ENCODE data around the gene C16orf54. TPM values are rescaled to one million over a fixed set of nuclear protein-coding genes. Genes with fewer than 3 reads are reported as not detected.
"Not testable (repeated sequence)": the region's sequence is repeated elsewhere in the genome, so short reads cannot be mapped to it uniquely, and the experiment has no call there.

C16orf54 gene
- total and polyA plus RNA-seq, 9 donors = 0.15 to 0.35 (median 0.25) TPM

- no peak overlapping the region for H3K4me3 ChIP-seq (ENCODE audit: low read length)
- no peaks in the 10 kb centered on the region for H3K4me1 ChIP-seq (ENCODE audit: control insufficient read depth, insufficient read depth, low read length)
- H3K9me3 ChIP-seq (replicated peaks; ENCODE audit: control insufficient read depth, low read depth, low read length) = no peaks in the 10 kb centered on the region
- no peak for DNase-seq
- no peak overlapping the region for H3K27ac ChIP-seq (ENCODE audit: low read length)
- H3K36me3 ChIP-seq (ENCODE audit: control insufficient read depth, insufficient read depth, low read length) = no peaks in the 10 kb centered on the region
- 80% methylated on average over 1 of the region's 2 CpGs for WGBS (ENCODE audit: insufficient coverage)
- no peaks in the 10 kb centered on the region for H3K27me3 ChIP-seq (ENCODE audit: control insufficient read depth, insufficient read depth, low read length)
Measured at GRCh38 chr16:29769507-29769906, 23.7 kb upstream of the C16orf54 start.

- Histone ChIP-seq H3K27me3 (ENCODE audit: control insufficient read depth, insufficient read depth, low read length) (peaks cover 3% of the 10 kb centered on the region), H3K4me3 (ENCODE audit: low read length) (no peak overlapping the region), H3K9me3 (replicated peaks; ENCODE audit: control insufficient read depth, low read depth, low read length) (no peaks in the 10 kb centered on the region), H3K36me3 (ENCODE audit: control insufficient read depth, insufficient read depth, low read length) (no peaks in the 10 kb centered on the region), H3K4me1 (ENCODE audit: control insufficient read depth, insufficient read depth, low read length) (no peaks in the 10 kb centered on the region), H3K27ac (ENCODE audit: low read length) (no peak overlapping the region)
- WGBS (ENCODE audit: insufficient coverage) = 97% methylated on average over 2 of the region's 3 CpGs
- no peak for DNase-seq
Measured at GRCh38 chr16:29767062-29767461, 21.3 kb upstream of the C16orf54 start.

DNA sequence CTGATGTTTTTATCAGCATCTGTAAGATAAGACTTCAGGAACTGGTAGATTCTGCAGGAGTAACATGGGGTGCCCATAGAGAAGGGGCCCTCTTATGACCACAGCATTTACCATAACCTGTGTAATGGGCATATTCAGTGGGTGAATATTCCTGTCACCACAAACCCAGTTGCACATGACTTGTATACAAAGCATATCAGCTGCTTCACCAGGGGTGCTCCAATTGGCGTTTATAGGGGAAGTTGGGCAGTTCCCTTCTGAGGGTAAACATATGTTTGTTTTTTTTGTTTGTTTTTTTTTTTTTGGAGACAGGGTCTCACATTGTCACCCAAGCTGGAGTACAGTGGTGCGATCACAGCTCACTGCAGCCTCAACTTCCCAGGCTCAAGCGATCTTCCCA, 20.8 kb upstream of the C16orf54 start:
- no peak for DNase-seq
- Histone ChIP-seq H3K36me3 (ENCODE audit: control insufficient read depth, insufficient read depth, low read length) (no peaks in the 10 kb centered on the region), H3K4me1 (ENCODE audit: control insufficient read depth, insufficient read depth, low read length) (no peaks in the 10 kb centered on the region), H3K27me3 (ENCODE audit: control insufficient read depth, insufficient read depth, low read length) (peaks cover 3% of the 10 kb centered on the region), H3K4me3 (ENCODE audit: low read length) (no peak overlapping the region), H3K9me3 (replicated peaks; ENCODE audit: control insufficient read depth, low read depth, low read length) (no peaks in the 10 kb centered on the region), H3K27ac (ENCODE audit: low read length) (no peak overlapping the region)
- no CpG with 5 or more reads among the region's 3 CpGs for WGBS (ENCODE audit: insufficient coverage)

DNA sequence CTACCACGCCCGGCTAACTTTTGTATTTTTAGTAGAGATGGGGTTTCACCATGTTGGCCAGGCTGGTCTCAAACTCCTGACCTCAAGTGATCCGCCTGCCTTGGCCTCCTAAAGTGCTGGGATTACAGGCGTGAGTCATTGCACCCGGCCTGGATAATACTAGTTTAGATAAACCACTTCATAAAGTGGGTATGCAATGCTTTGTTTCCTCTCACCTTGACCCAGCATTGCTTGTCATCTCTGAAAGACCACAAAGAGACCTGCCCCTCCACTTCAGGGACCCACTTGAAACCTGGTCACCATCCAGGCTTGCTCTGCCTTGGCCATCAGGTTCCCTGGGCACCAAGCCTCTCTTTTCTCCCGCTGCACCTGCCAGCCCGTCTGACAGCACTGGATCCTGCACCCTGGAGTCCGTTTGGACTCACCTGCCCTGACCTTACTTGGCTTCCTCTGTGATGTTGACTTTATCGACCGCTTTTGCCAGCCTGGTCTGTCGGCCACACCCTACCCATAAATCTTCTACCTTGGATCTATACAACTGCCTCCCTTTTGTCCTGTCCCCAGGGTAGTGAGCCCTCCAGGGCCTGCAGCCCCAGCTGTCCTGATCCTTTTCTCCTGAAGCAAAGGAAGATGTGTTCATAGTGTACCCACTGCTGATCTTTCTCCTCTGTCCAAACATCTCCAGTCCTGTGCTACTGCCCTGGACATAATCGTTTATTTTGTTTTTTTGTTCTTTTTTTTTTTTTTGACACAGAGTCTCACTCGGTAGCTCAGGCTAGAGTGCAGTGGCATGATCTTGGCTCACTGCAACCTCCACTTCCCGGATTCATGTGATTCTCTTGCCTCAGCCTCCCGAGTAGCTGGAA, 19.6 kb upstream of the C16orf54 start:
- Histone ChIP-seq H3K9me3 (replicated peaks; ENCODE audit: control insufficient read depth, low read depth, low read length) (no peaks in the 10 kb centered on the region), H3K4me3 (ENCODE audit: low read length) (no peak overlapping the region), H3K4me1 (ENCODE audit: control insufficient read depth, insufficient read depth, low read length) (no peaks in the 10 kb centered on the region), H3K27ac (ENCODE audit: low read length) (no peak overlapping the region), H3K36me3 (ENCODE audit: control insufficient read depth, insufficient read depth, low read length) (no peaks in the 10 kb centered on the region), H3K27me3 (ENCODE audit: control insufficient read depth, insufficient read depth, low read length) (peaks cover 3% of the 10 kb centered on the region)
- DNase-seq = no peak
- 82% methylated on average over 9 of the region's 15 CpGs for WGBS (ENCODE audit: insufficient coverage)

DNA sequence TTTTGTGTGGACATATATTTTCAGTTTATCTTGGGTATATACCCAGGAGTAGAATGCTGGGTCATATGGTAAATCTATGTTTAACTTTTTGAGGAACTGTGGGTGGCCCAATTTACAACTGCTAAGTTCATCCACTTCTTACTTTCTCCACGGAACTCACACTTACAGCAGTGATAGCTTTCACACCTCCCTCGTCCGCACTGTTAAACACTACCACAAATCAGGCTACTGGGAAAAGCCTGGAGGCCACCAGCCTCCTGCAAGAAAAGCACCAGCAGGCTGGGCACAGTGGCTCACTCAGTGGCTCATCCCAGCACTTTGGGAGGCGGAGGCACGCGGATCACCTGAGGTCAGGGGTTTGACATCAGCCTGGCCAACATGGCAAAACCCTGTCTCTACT, 17.5 kb upstream of the C16orf54 start:
- Histone ChIP-seq H3K4me1 (ENCODE audit: control insufficient read depth, insufficient read depth, low read length) (no peaks in the 10 kb centered on the region), H3K4me3 (ENCODE audit: low read length) (no peak overlapping the region), H3K9me3 (replicated peaks; ENCODE audit: control insufficient read depth, low read depth, low read length) (no peaks in the 10 kb centered on the region), H3K27me3 (ENCODE audit: control insufficient read depth, insufficient read depth, low read length) (peaks cover 3% of the 10 kb centered on the region), H3K27ac (ENCODE audit: low read length) (no peak overlapping the region), H3K36me3 (ENCODE audit: control insufficient read depth, insufficient read depth, low read length) (no peaks in the 10 kb centered on the region)
- no peak for DNase-seq
- WGBS (ENCODE audit: insufficient coverage) = 30% methylated on average over 3 of the region's 6 CpGs

DNA sequence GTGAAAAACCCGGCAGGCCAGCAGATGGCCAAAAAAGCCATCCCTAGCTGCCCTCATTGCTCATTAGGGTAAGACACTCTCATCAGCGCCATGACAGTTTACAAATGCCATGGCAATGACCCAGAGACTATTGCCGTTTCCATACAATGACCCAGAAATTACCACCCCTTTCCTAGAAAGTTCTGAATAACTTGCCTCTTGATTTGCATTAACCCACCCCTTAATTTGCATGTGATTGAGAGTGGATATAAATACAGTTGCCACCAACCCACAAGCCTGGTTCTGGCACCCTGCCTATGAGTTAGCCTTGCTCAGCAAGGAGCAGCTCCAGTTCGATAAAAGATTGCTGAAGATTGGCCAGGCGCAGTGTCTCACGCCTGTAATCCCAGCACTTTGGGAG, 16.1 kb upstream of the C16orf54 start:
- Histone ChIP-seq H3K4me1 (ENCODE audit: control insufficient read depth, insufficient read depth, low read length) (no peaks in the 10 kb centered on the region), H3K27ac (ENCODE audit: low read length) (no peak overlapping the region), H3K4me3 (ENCODE audit: low read length) (no peak overlapping the region), H3K36me3 (ENCODE audit: control insufficient read depth, insufficient read depth, low read length) (no peaks in the 10 kb centered on the region), H3K27me3 (ENCODE audit: control insufficient read depth, insufficient read depth, low read length) (peaks cover 3% of the 10 kb centered on the region), H3K9me3 (replicated peaks; ENCODE audit: control insufficient read depth, low read depth, low read length) (no peaks in the 10 kb centered on the region)
- DNase-seq = no peak
- WGBS (ENCODE audit: insufficient coverage) = 67% methylated on average over 1 of the region's 6 CpGs

DNA sequence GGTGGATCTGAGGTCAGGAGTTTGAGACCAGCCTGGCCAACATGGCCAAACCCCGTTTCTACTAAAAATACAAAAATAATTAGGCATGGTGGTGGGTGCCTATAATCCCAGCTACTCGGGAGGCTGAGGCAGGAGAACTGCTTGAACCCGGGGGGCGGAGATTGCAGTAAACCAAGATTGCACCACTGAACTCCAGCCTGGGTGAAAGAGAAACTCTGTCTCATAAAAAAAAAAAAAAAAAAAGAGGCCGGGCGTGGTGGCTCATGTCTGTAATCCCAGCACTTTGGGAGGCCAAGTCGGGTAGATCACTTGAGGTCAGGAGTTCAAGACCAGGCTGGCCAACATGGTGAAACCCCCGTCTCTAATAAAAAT, 15.5 kb upstream of the C16orf54 start:
- not testable (repeated sequence) for H3K36me3 ChIP-seq (ENCODE audit: control insufficient read depth, insufficient read depth, low read length); DNase-seq; H3K4me1 ChIP-seq (ENCODE audit: control insufficient read depth, insufficient read depth, low read length); H3K4me3 ChIP-seq (ENCODE audit: low read length); H3K27ac ChIP-seq (ENCODE audit: low read length); H3K9me3 ChIP-seq (replicated peaks; ENCODE audit: control insufficient read depth, low read depth, low read length); H3K27me3 ChIP-seq (ENCODE audit: control insufficient read depth, insufficient read depth, low read length)
- WGBS (ENCODE audit: insufficient coverage) = 83% methylated on average over 2 of the region's 8 CpGs

GRCh38 chr16:29760567-29761279, 14.9 kb upstream of the C16orf54 start:
- H3K27me3 ChIP-seq (ENCODE audit: control insufficient read depth, insufficient read depth, low read length) = peaks cover 3% of the 10 kb centered on the region
- WGBS (ENCODE audit: insufficient coverage) = 53% methylated on average over 6 of the region's 9 CpGs
- DNase-seq = no peak
- H3K4me3 ChIP-seq (ENCODE audit: low read length) = no peak overlapping the region
- H3K9me3 ChIP-seq (replicated peaks; ENCODE audit: control insufficient read depth, low read depth, low read length) = no peaks in the 10 kb centered on the region
- no peak overlapping the region for H3K27ac ChIP-seq (ENCODE audit: low read length)
- H3K36me3 ChIP-seq (ENCODE audit: control insufficient read depth, insufficient read depth, low read length) = no peaks in the 10 kb centered on the region
- H3K4me1 ChIP-seq (ENCODE audit: control insufficient read depth, insufficient read depth, low read length) = no peaks in the 10 kb centered on the region

DNA sequence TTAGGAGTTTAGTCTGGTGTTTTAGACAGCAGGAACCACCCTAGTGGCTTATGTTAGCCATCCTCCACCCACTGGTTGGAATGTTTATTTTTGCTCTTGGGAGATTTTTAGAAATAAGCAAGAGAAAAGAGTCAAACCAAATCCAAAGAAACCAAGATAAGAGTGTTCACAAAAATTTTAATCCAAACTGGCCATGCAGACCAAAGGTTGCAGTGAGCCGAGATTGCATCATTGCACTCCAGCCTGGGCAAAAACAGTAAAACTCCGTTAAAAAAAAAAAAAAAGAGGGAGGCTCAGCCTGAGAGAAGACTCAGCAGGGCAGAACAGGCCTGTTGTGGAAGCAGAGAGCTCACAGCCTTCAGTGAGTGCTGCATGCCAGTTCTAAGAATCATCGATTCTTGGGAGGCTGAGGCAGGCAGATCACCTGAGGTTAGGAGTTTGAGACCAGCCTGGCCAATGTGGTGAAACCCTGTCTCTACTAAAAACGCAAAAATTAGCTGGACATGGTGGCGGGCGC, 12.2 kb upstream of the C16orf54 start:
- Histone ChIP-seq H3K4me3 (ENCODE audit: low read length) (no peak overlapping the region), H3K27ac (ENCODE audit: low read length) (no peak overlapping the region), H3K4me1 (ENCODE audit: control insufficient read depth, insufficient read depth, low read length) (no peaks in the 10 kb centered on the region), H3K9me3 (replicated peaks; ENCODE audit: control insufficient read depth, low read depth, low read length) (no peaks in the 10 kb centered on the region), H3K27me3 (ENCODE audit: control insufficient read depth, insufficient read depth, low read length) (peaks cover 3% of the 10 kb centered on the region), H3K36me3 (ENCODE audit: control insufficient read depth, insufficient read depth, low read length) (no peaks in the 10 kb centered on the region)
- DNase-seq = no peak
- 71% methylated on average over 6 of the region's 6 CpGs for WGBS (ENCODE audit: insufficient coverage)

GRCh38 chr16:29757086-29757485, 11.3 kb upstream of the C16orf54 start:
- H3K27ac ChIP-seq (ENCODE audit: low read length); DNase-seq; H3K4me1 ChIP-seq (ENCODE audit: control insufficient read depth, insufficient read depth, low read length); H3K36me3 ChIP-seq (ENCODE audit: control insufficient read depth, insufficient read depth, low read length); H3K27me3 ChIP-seq (ENCODE audit: control insufficient read depth, insufficient read depth, low read length); H3K9me3 ChIP-seq (replicated peaks; ENCODE audit: control insufficient read depth, low read depth, low read length); H3K4me3 ChIP-seq (ENCODE audit: low read length): not testable (repeated sequence)
- WGBS (ENCODE audit: insufficient coverage) = 63% methylated on average over 6 of the region's 8 CpGs

Data from muscle of leg (tissue), 11 donors.